ENCODE measurements around the gene SGPP2. TPM values are rescaled to one million over a fixed set of nuclear protein-coding genes. Genes with fewer than 3 reads are reported as not detected.
A peak's percentile ranks its signal among the peaks of the same experiment; 100 is the strongest.

SGPP2 gene
- total RNA-seq, 1 experiment from 2014 or later, result 0.57 TPM

DNA sequence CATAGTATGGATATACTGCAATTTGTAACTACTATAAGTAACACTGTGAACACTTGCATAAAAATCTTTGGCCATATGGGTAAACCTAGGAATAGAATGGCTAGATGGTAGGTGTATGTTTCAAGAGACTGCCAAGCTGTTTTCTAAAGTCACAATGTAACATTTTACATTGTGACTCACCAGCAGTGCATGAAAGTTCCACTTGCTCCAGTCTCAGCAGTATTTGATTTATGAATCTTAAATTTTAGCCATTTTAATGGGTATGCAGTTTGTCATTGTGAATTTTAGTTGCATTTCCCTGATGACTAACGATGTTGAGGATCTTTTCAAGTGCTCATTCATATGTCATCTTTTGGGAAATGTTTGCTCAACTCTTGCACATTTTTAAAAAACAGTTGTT, 145.5 kb downstream of the SGPP2 start:
- Histone ChIP-seq H2AFZ (no peak overlapping the region), H3K27me3 (ENCODE audit: insufficient read depth, low read depth) (no peaks in the 10 kb centered on the region), H3K36me3 (ENCODE audit: low read depth) (peaks cover 59% of the 10 kb centered on the region), H3K4me1 (replicated peaks; ENCODE audit: insufficient read depth) (peaks cover 58% of the 10 kb centered on the region), H3K4me3 (no peak overlapping the region), H3K27ac (no peak overlapping the region), H3K9me2 (ENCODE audit: insufficient read depth) (no peaks in the 10 kb centered on the region), H3K4me2 (no peak overlapping the region), H3K9me3 (ENCODE audit: insufficient read depth, low read depth) (no peaks in the 10 kb centered on the region), H3K79me2 (ENCODE audit: low read depth) (peaks cover 5% of the 10 kb centered on the region; the same call in 1 of the 2 replicates), H3F3A (ENCODE audit: insufficient read depth, low read depth) (peaks cover 39% of the 10 kb centered on the region), H4K20me1 (ENCODE audit: insufficient read depth) (no peaks in the 10 kb centered on the region)
- no TSS peak for BruUV-seq (replicated peaks)
- TF ChIP-seq CTCF (conservative IDR thresholded peaks at IDR 0.05) (no peak), EZH2 (IDR thresholded peaks at IDR 0.05; ENCODE audit: low read depth) (no peak)
- DNase-seq, result no peak
- intact Hi-C loops (cut with micrococcal nuclease; ENCODE audit: unreplicated experiment), result loop anchor here (5.0 kb wide), 1 partner anchor 148 kb away; the partner anchor contains the start of gene SGPP2
- POLR2A ChIA-PET (ENCODE audit: unreplicated experiment), result interaction anchor here (1.0 kb wide), 1 partner anchor 622 kb away, joined by 6 read pairs; no protein-coding TSS in a partner anchor
- CTCF ChIA-PET, result interaction anchor here (0.9 kb wide), 1 partner anchor 251 kb away, joined by 5 read pairs; no protein-coding TSS in a partner anchor

GRCh38 chr2:222572264-222572721, 147.9 kb downstream of the SGPP2 start:
- no peaks in the 10 kb centered on the region for H3K9me2 ChIP-seq (ENCODE audit: insufficient read depth)
- H3K27ac ChIP-seq, result peak overlapping the region; percentile 87
- DNase-seq, result peak; percentile 92 to 100
- no peaks in the 10 kb centered on the region for H3K9me3 ChIP-seq (ENCODE audit: insufficient read depth, low read depth)
- peak overlapping the region; percentile 62 for H3K4me2 ChIP-seq
- BruUV-seq (replicated peaks), result no TSS peak
- peak overlapping the region; percentile 13; the same call in 1 of the 2 replicates for H3K4me3 ChIP-seq
- H3K79me2 ChIP-seq (ENCODE audit: low read depth), result peaks cover 18% of the 10 kb centered on the region
- no peaks in the 10 kb centered on the region for H3K27me3 ChIP-seq (ENCODE audit: insufficient read depth, low read depth)
- CTCF ChIA-PET, result interaction anchor here (1.2 to 2.1 kb wide), 2 partner anchors 11 to 254 kb away, joined by 3 to 14 read pairs; no protein-coding TSS in a partner anchor
- TF ChIP-seq EZH2 (IDR thresholded peaks at IDR 0.05; ENCODE audit: low read depth), result no peak
- TF ChIP-seq CTCF (conservative IDR thresholded peaks at IDR 0.05), result no peak
- intact Hi-C loops (cut with micrococcal nuclease; ENCODE audit: unreplicated experiment), result loop anchor here (2.0 to 5.0 kb wide), 2 partner anchors 53 to 150 kb away; partner anchors contain the start of gene SGPP2
- H4K20me1 ChIP-seq (ENCODE audit: insufficient read depth), result no peaks in the 10 kb centered on the region
- POLR2A ChIA-PET (ENCODE audit: unreplicated experiment), result interaction anchor here (0.6 kb wide), 3 partner anchors 24 to 1371 kb away, joined by 3 to 9 read pairs (median 3); no protein-coding TSS in a partner anchor
- H3F3A ChIP-seq (ENCODE audit: insufficient read depth, low read depth), result peaks cover 39% of the 10 kb centered on the region
- H2AFZ ChIP-seq, result 0 out of 2 replicates have a peak overlapping the region, but pooled peaks have one; percentile 0
- H3K4me1 ChIP-seq (replicated peaks; ENCODE audit: insufficient read depth), result peaks cover 65% of the 10 kb centered on the region
- peaks cover 68% of the 10 kb centered on the region for H3K36me3 ChIP-seq (ENCODE audit: low read depth)

GRCh38 chr2:222572751-222573174, 148.4 kb downstream of the SGPP2 start:
- no peaks in the 10 kb centered on the region for H3K9me3 ChIP-seq (ENCODE audit: insufficient read depth, low read depth)
- H3K4me2 ChIP-seq, result peak overlapping the region; percentile 62
- H3K79me2 ChIP-seq (ENCODE audit: low read depth), result peaks cover 18% of the 10 kb centered on the region
- no peaks in the 10 kb centered on the region for H4K20me1 ChIP-seq (ENCODE audit: insufficient read depth)
- H3K36me3 ChIP-seq (ENCODE audit: low read depth), result peaks cover 66% of the 10 kb centered on the region
- DNase-seq, result no peak
- no peaks in the 10 kb centered on the region for H3K9me2 ChIP-seq (ENCODE audit: insufficient read depth)
- no peak for TF ChIP-seq EZH2 (IDR thresholded peaks at IDR 0.05; ENCODE audit: low read depth)
- TF ChIP-seq CTCF (conservative IDR thresholded peaks at IDR 0.05), result no peak
- peak overlapping the region; percentile 3; the same call in 1 of the 2 replicates for H3K4me3 ChIP-seq
- ChIA-PET CTCF (interaction anchor here (1.2 to 2.1 kb wide), 2 partner anchors 11 to 255 kb away, joined by 3 to 14 read pairs; no protein-coding TSS in a partner anchor), POLR2A (ENCODE audit: unreplicated experiment) (interaction anchor here (0.6 kb wide), 3 partner anchors 24 to 1371 kb away, joined by 3 to 9 read pairs (median 3); no protein-coding TSS in a partner anchor)
- intact Hi-C loops (cut with micrococcal nuclease; ENCODE audit: unreplicated experiment), result loop anchor here (2.0 to 5.0 kb wide), 2 partner anchors 54 to 150 kb away; partner anchors contain the start of gene SGPP2
- peaks cover 65% of the 10 kb centered on the region for H3K4me1 ChIP-seq (replicated peaks; ENCODE audit: insufficient read depth)
- BruUV-seq (replicated peaks), result TSS peak; percentile 98
- peaks cover 39% of the 10 kb centered on the region for H3F3A ChIP-seq (ENCODE audit: insufficient read depth, low read depth)
- peak overlapping the region; percentile 87 for H3K27ac ChIP-seq
- 0 out of 2 replicates have a peak overlapping the region, but pooled peaks have one; percentile 0 for H2AFZ ChIP-seq
- H3K27me3 ChIP-seq (ENCODE audit: insufficient read depth, low read depth), result no peaks in the 10 kb centered on the region

Measured in PC-9 (cell line).